ENCODE data around the gene INSYN2B. TPM values are rescaled to one million over a fixed set of nuclear protein-coding genes. Genes with fewer than 3 reads are reported as not detected.

Gene INSYN2B
- total RNA-seq, 1 experiment from 2014 or later, result not detected

DNA sequence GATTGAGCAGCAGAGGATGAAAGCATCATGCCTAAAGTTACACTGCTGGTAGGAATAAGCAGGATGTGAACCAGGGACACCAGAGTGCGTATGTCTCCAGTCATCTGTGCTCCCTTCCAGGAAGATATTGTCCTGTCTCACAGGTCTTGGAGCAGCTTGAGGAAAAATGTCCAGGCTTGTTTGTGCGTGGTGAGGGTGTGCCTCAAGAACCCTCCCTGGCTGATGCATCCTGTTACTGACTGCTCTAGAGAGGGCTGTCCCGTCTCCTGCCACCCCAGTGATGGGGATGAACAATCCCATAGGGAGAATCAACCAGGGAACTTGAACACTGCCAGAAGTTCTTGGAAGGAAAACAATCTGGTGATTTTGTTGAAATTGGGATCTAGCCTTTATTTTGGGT lies 132.0 kb downstream of the INSYN2B start (continued):
- TF ChIP-seq EZH2 (IDR thresholded peaks at IDR 0.05), result no peak
- TF ChIP-seq SRF (IDR thresholded peaks at IDR 0.05; ENCODE audit: low read depth), result no peak

DNA sequence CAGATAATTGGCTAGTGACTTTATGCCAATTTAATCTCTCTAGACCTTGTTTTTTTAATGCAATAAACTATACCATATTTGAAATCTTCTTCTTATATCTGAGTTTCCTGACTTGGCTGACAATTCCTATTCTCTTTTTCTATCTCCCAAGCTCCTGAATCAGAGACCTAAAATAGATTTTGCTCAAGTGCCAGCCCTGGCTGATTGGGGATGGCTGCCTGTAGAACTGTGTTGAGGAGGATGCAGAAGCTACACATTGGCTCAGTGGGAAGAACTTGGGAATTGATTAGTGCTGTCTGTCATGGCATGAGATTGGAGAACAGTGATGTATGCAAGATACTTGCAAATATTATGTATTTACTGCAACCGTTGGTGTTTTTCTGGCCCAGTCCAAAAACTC lies 132.8 kb downstream of the INSYN2B start:
- no peak for DNase-seq (ENCODE audit: low read depth, low spot score)
- no peaks in the 10 kb centered on the region for H3K36me3 ChIP-seq (ENCODE audit: control insufficient read depth in 1 of 2, insufficient read depth in 2 of 2, low read length in 2 of 2)
- CTCF ChIA-PET, result no interaction called here
- no peak overlapping the region for H3K4me2 ChIP-seq (ENCODE audit: low read length)
- H3K4me3 ChIP-seq (replicated peaks in 1 of 2; ENCODE audit: low read depth in 1 of 2, low read length in 2 of 2), result no peak overlapping the region
- H3K9ac ChIP-seq (ENCODE audit: low read length), result no peak overlapping the region
- no peaks in the 10 kb centered on the region for H3K4me1 ChIP-seq (ENCODE audit: control insufficient read depth in 1 of 2, insufficient read depth in 2 of 2, low read length in 2 of 2)
- RAD21 ChIA-PET (ENCODE audit: low non-redundant PET in 1 of 2, low total read pairs in 2 of 2, uncharacterized antibody in 2 of 2, unreplicated experiment in 2 of 2), result no interaction called here
- no TSS peak for BruUV-seq (replicated peaks)
- POLR2A ChIA-PET, result no interaction called here
- no peak for TF ChIP-seq JUND (IDR thresholded peaks at IDR 0.05)
- TF ChIP-seq FOSL1 (IDR thresholded peaks at IDR 0.05; ENCODE audit: low read depth), result no peak
- TF ChIP-seq ZFX (IDR thresholded peaks at IDR 0.05), result no peak
- no peak for TF ChIP-seq EZH2 (IDR thresholded peaks at IDR 0.05)
- TF ChIP-seq EZH2phosphoT487 (IDR thresholded peaks at IDR 0.05; ENCODE audit: borderline replicate concordance), result no peak
- no peak for TF ChIP-seq CEBPB (IDR thresholded peaks at IDR 0.05; ENCODE audit: low read depth)
- TF ChIP-seq POLR2AphosphoS5 (IDR thresholded peaks at IDR 0.05; ENCODE audit: low read depth, low read length), result no peak
- H3K9me2 ChIP-seq (ENCODE audit: insufficient read depth), result no peaks in the 10 kb centered on the region
- no peaks in the 10 kb centered on the region for H3K27me3 ChIP-seq (ENCODE audit: insufficient read depth, low read length)
- no peak overlapping the region for H3K27ac ChIP-seq (ENCODE audit: low read depth, low read length)
- H4K20me1 ChIP-seq (ENCODE audit: insufficient read depth), result no peaks in the 10 kb centered on the region
- no peak for ATAC-seq
- H2AFZ ChIP-seq (ENCODE audit: low read depth, low read length, poor library complexity, severe bottlenecking), result no peak overlapping the region
- no peaks in the 10 kb centered on the region for H3K79me2 ChIP-seq (ENCODE audit: insufficient read depth, low read length)
- intact Hi-C loops (cut with micrococcal nuclease), result no loop called here
- H3K9me3 ChIP-seq (ENCODE audit: control insufficient read depth in 1 of 2, insufficient read depth in 1 of 2, low read depth in 1 of 2, low read length in 2 of 2), result peaks cover 3 to 7% of the 10 kb centered on the region in 2 experiments; a peak in 2 of 4 replicates

DNA sequence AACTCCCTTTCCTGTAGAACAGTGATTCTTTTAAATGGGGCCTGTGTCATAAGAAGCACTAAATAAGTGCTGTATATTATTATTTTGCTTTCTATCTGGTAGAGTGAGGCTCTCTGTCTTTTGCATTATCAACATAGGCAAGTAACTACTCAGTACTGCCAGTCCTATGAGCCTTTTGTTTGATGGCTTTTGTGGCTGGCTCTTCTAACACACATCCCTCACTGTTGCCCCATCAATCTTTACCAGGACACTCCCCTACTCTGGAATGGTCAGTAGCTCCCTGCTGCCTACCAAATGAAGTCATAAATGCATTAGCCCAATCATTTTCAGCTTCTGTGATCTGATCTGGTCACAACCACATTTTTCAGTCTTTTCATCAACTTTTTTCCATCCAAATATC lies 137.6 kb downstream of the INSYN2B start:
- ATAC-seq, result no peak
- no peaks in the 10 kb centered on the region for H3K9me2 ChIP-seq (ENCODE audit: insufficient read depth)
- no peak overlapping the region for H3K4me2 ChIP-seq (ENCODE audit: low read length)
- H3K27me3 ChIP-seq (ENCODE audit: insufficient read depth, low read length), result peaks cover 6% of the 10 kb centered on the region; the same call in 1 of the 2 replicates
- H2AFZ ChIP-seq (ENCODE audit: low read depth, low read length, poor library complexity, severe bottlenecking), result no peak overlapping the region
- no peaks in the 10 kb centered on the region for H3K36me3 ChIP-seq (ENCODE audit: control insufficient read depth in 1 of 2, insufficient read depth in 2 of 2, low read length in 2 of 2)
- intact Hi-C loops (cut with micrococcal nuclease), result loop anchor here (1.0 kb wide), 1 partner anchor 8 kb away; no protein-coding TSS in a partner anchor
- TF ChIP-seq SP1 (IDR thresholded peaks at IDR 0.05; ENCODE audit: low read depth) (no peak), CEBPB (IDR thresholded peaks at IDR 0.05; ENCODE audit: low read depth) (no peak), CBX3 (IDR thresholded peaks at IDR 0.05; ENCODE audit: low read depth) (no peak), FOSL1 (IDR thresholded peaks at IDR 0.05; ENCODE audit: low read depth) (no peak), TCF7L2 (IDR thresholded peaks at IDR 0.05; ENCODE audit: borderline replicate concordance, extremely low read depth, insufficient read depth, insufficient read length) (no peak), EZH2phosphoT487 (IDR thresholded peaks at IDR 0.05; ENCODE audit: borderline replicate concordance) (no peak), ZFX (IDR thresholded peaks at IDR 0.05) (no peak), EZH2 (IDR thresholded peaks at IDR 0.05) (no peak)
- TF ChIP-seq, protein P1, sequence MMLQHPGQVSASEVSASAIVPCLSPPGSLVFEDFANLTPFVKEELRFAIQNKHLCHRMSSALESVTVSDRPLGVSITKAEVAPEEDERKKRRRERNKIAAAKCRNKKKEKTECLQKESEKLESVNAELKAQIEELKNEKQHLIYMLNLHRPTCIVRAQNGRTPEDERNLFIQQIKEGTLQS (IDR thresholded peaks at IDR 0.05), result no peak
- TF ChIP-seq, protein P2, sequence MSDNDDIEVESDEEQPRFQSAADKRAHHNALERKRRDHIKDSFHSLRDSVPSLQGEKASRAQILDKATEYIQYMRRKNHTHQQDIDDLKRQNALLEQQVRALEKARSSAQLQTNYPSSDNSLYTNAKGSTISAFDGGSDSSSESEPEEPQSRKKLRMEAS (IDR thresholded peaks at IDR 0.05), result no peak
- H3K79me2 ChIP-seq (ENCODE audit: insufficient read depth, low read length), result no peaks in the 10 kb centered on the region
- ChIA-PET CTCF (no interaction called here), POLR2A (no interaction called here), RAD21 (ENCODE audit: low non-redundant PET in 1 of 2, low total read pairs in 2 of 2, uncharacterized antibody in 2 of 2, unreplicated experiment in 2 of 2) (no interaction called here)
- H3K9ac ChIP-seq (ENCODE audit: low read length), result no peak overlapping the region
- H3K4me3 ChIP-seq (replicated peaks in 1 of 2; ENCODE audit: low read depth in 1 of 2, low read length in 2 of 2), result no peak overlapping the region
- H3K9me3 ChIP-seq (ENCODE audit: control insufficient read depth in 1 of 2, insufficient read depth in 1 of 2, low read depth in 1 of 2, low read length in 2 of 2), result no peaks in the 10 kb centered on the region
- H3K27ac ChIP-seq (ENCODE audit: low read depth, low read length), result no peak overlapping the region
- DNase-seq (ENCODE audit: low read depth, low spot score), result no peak
- no TSS peak for BruUV-seq (replicated peaks)
- H4K20me1 ChIP-seq (ENCODE audit: insufficient read depth), result no peaks in the 10 kb centered on the region
- no peaks in the 10 kb centered on the region for H3K4me1 ChIP-seq (ENCODE audit: control insufficient read depth in 1 of 2, insufficient read depth in 2 of 2, low read length in 2 of 2)
